HepG2 (cell line): ENCODE measurements around the gene GLDC. TPM values are rescaled to one million over a fixed set of nuclear protein-coding genes. Genes with fewer than 3 reads are reported as not detected.

Source experiments
- ATAC-seq: fragments of 200-7000 bp; cut with Tn5 transposase; 3 replicates; pipeline ENCODE4 v1.9.1; 2020; ENCODE audit warnings: mild to moderate bottlenecking, moderate library complexity
- BruUV-seq: library from RNA; stranded (reverse); fragments of 400-500 nt; replicated peaks from 2 replicates; lab custom pipeline; 2021; lab: Mats Ljungman, UMichigan
- CTCF ChIA-PET: fragments of 300-600 bp; formaldehyde crosslinking; extraction: SDS; loops from one replicate; lab custom pipeline; 2021; ENCODE audit warnings: low total read pairs, inconsistent platforms, low intra/inter-chr PET ratio; lab: Yijun Ruan, JAX
- POLR2A ChIA-PET: fragments of 350-600 bp; sonication (Branson Sonifier 250); formaldehyde crosslinking; loops from one replicate; lab custom pipeline; 2020; ENCODE audit warnings: antibody characterized with exemption, inconsistent platforms; lab: Yijun Ruan, JAX
- DNase-seq: peaks from one replicate; pipeline ENCODE4 v3.0.0-alpha.2; 2015; ENCODE audit warnings: low spot score
- FAIRE-seq: peaks from 3 replicates; lab custom pipeline; 2011; peaks lifted over from hg19 to GRCh38; lab: Jason Lieb, UNC
- H2AFZ ChIP-seq: one replicate; pipeline ENCODE4 v1.6.1; 2011; ENCODE audit warnings: low read length, inconsistent platforms
- H3K27ac ChIP-seq: fragments of 300-600 bp; 3 replicates; pipeline ENCODE4 v1.8.0; 2011; ENCODE audit warnings: mixed run types, mild to moderate bottlenecking, mixed read lengths, low read length, inconsistent platforms; ENCODE audit not compliant: insufficient read depth; ENCODE audit errors: extremely low read length
- H3K27me3 ChIP-seq, 2 experiments: fragments of 200-600 bp in 1 of 2; 2 replicates in 1 of 2; 3 replicates in 1 of 2; pipeline versions ENCODE4 v1.6.0 to v1.8.0; 2011; ENCODE audit warnings: low read length in 2 of 2, mild to moderate bottlenecking in 2 of 2, moderate library complexity in 2 of 2, inconsistent platforms in 1 of 2; ENCODE audit not compliant: insufficient read depth in 2 of 2, control insufficient read depth in 1 of 2
- H3K36me3 ChIP-seq, 2 experiments: fragments of 200-600 bp in 1 of 2; replicated peaks in 1 of 2; 2 replicates in 1 of 2; 3 replicates in 1 of 2; pipeline versions ENCODE4 v1.5.1 to v1.8.0; 2011; ENCODE audit warnings: low read length in 2 of 2, inconsistent platforms in 1 of 2; ENCODE audit not compliant: insufficient read depth in 2 of 2, control insufficient read depth in 1 of 2
- H3K4me1 ChIP-seq: 2 replicates; pipeline ENCODE4 v1.5.1; 2012; ENCODE audit warnings: low read length, inconsistent platforms; ENCODE audit not compliant: insufficient read depth
- H3K4me2 ChIP-seq: 2 replicates; pipeline ENCODE4 v1.6.0; 2011; ENCODE audit warnings: low read depth, low read length, inconsistent platforms
- H3K4me3 ChIP-seq, 3 experiments: fragments of 200-600 bp in 1 of 3; sonication (generic), shearing (Covaris generic) in 1 of 3; replicated peaks in 1 of 3; 2 replicates each; pipeline ENCODE4 v1.5.1; 2011 to 2016; ENCODE audit warnings: low read length in 3 of 3, inconsistent platforms in 2 of 3, low read depth in 2 of 3, mild to moderate bottlenecking in 2 of 3, control low read depth in 1 of 3, mixed read lengths in 1 of 3; ENCODE audit not compliant: insufficient read depth in 1 of 3
- H3K79me2 ChIP-seq: one replicate; pipeline ENCODE4 v1.6.1; 2011; ENCODE audit warnings: low read length, inconsistent platforms; ENCODE audit not compliant: insufficient read depth
- H3K9ac ChIP-seq: 2 replicates; pipeline ENCODE4 v1.6.0; 2011; ENCODE audit warnings: mild to moderate bottlenecking, low read depth, low read length, inconsistent platforms; ENCODE audit not compliant: insufficient read depth
- H3K9me3 ChIP-seq: 2 replicates; pipeline ENCODE4 v1.5.1; 2012; ENCODE audit warnings: mild to moderate bottlenecking, low read length
- H4K20me1 ChIP-seq: 2 replicates; pipeline ENCODE4 v1.6.0; 2011; ENCODE audit warnings: inconsistent platforms, mild to moderate bottlenecking, low read length, moderate library complexity; ENCODE audit not compliant: insufficient read depth
- AHR ChIP-seq: IDR thresholded peaks from 2 replicates; pipeline ENCODE4 v1.6.1; 2018; ENCODE audit warnings: missing genetic modification reagents, missing compliant biosample characterization
- CBX2 ChIP-seq, 2 experiments: fragments of 200-600 bp in 1 of 2; sonication (generic); formaldehyde crosslinking in 1 of 2; IDR thresholded peaks; 2 replicates each; pipeline versions ENCODE4 v1.7.0 to v1.8.1; 2018 to 2022; ENCODE audit warnings: low read depth in 2 of 2, low read length in 1 of 2, mild to moderate bottlenecking in 1 of 2, missing genetic modification reagents in 1 of 2
- CEBPB ChIP-seq: IDR thresholded peaks from 2 replicates; pipeline ENCODE4 v1.6.1; 2011; ENCODE audit warnings: low read depth, low read length, improper control_type of control experiment, borderline replicate concordance
- CEBPG ChIP-seq: IDR thresholded peaks from 2 replicates; pipeline ENCODE4 v1.6.1; 2016
- ETS1 ChIP-seq: sonication (generic); formaldehyde crosslinking; IDR thresholded peaks from 2 replicates; pipeline ENCODE4 v1.4.0; 2020; ENCODE audit warnings: missing genetic modification reagents
- FOXP4 ChIP-seq: sonication (generic); formaldehyde crosslinking; IDR thresholded peaks from 2 replicates; pipeline ENCODE4 v1.4.0; 2020; ENCODE audit warnings: missing genetic modification reagents
- HNF4A ChIP-seq: sonication (generic); formaldehyde crosslinking; IDR thresholded peaks from 2 replicates; pipeline ENCODE4 v1.4.0; 2020; ENCODE audit warnings: missing genetic modification reagents
- NPAS2 ChIP-seq: sonication (generic); formaldehyde crosslinking; IDR thresholded peaks from 2 replicates; pipeline ENCODE4 v1.8.0; 2022; ENCODE audit warnings: mild to moderate bottlenecking, missing genetic modification reagents, borderline replicate concordance
- NR3C1 ChIP-seq: sonication (generic); formaldehyde crosslinking; IDR thresholded peaks from 2 replicates; pipeline ENCODE4 v1.4.0; 2020; ENCODE audit warnings: missing genetic modification reagents
- RFXAP ChIP-seq: sonication (generic); formaldehyde crosslinking; IDR thresholded peaks from 2 replicates; pipeline ENCODE4 v1.4.0; 2020; ENCODE audit warnings: missing genetic modification reagents, borderline replicate concordance
- SALL2 ChIP-seq: sonication (generic); formaldehyde crosslinking; IDR thresholded peaks from 2 replicates; pipeline ENCODE4 v1.8.1; 2023; ENCODE audit warnings: mild to moderate bottlenecking, missing genetic modification reagents, inconsistent platforms
- SOX6 ChIP-seq, 2 experiments: fragments of 450-650 bp in 1 of 2; sonication (generic) in 1 of 2; formaldehyde crosslinking in 1 of 2; IDR thresholded peaks; 2 replicates each; pipeline versions ENCODE4 v1.4.0 to v1.6.1; 2017 to 2020; ENCODE audit warnings: antibody characterized with exemption in 1 of 2, mild to moderate bottlenecking in 1 of 2, missing genetic modification reagents in 1 of 2
- SP140L ChIP-seq: sonication (generic); formaldehyde crosslinking; IDR thresholded peaks from 2 replicates; pipeline ENCODE4 v1.4.0; 2020; ENCODE audit warnings: missing genetic modification reagents, borderline replicate concordance
- TERF1 ChIP-seq: sonication (generic); formaldehyde crosslinking; IDR thresholded peaks from 2 replicates; pipeline ENCODE4 v1.8.0; 2022; ENCODE audit warnings: mild to moderate bottlenecking, missing genetic modification reagents, moderate library complexity
- THAP8 ChIP-seq: sonication (generic); formaldehyde crosslinking; IDR thresholded peaks from 2 replicates; pipeline ENCODE4 v1.5.1; 2020; ENCODE audit warnings: missing genetic modification reagents, mild to moderate bottlenecking, borderline replicate concordance
- ZBTB1 ChIP-seq: sonication (generic); formaldehyde crosslinking; IDR thresholded peaks from 2 replicates; pipeline ENCODE4 v1.4.0; 2020; ENCODE audit warnings: missing genetic modification reagents, borderline replicate concordance
- ZNF124 ChIP-seq: sonication (generic); formaldehyde crosslinking; IDR thresholded peaks from 2 replicates; pipeline ENCODE4 v1.4.0; 2020; ENCODE audit warnings: missing genetic modification reagents
- ZNF331 ChIP-seq: sonication (generic); formaldehyde crosslinking; IDR thresholded peaks from 2 replicates; pipeline ENCODE4 v1.4.0; 2020; ENCODE audit warnings: missing genetic modification reagents
- WGBS: methylation state at CpG from one replicate; pipeline ENCODE4 v1.1.6; 2017; ENCODE audit warnings: low lambda C conversion rate; 5-methylcytosine and 5-hydroxymethylcytosine counted together
- in situ Hi-C: cut with HindIII; loops from 2 replicates; pipeline ENCODE4 v1.10.0; 2017; ENCODE audit warnings: low pct_unique_long_range_greater_than_20kb; ENCODE audit not compliant: extremely low pct_ligation_motif_present
- intact Hi-C: fragments of 100-400 bp; cut with micrococcal nuclease; formaldehyde crosslinking; loops from one replicate; pipeline ENCODE4 v1.10.0; 2022; ENCODE audit not compliant: unreplicated experiment
- polyA plus RNA-seq, 8 experiments: library from polyadenylated mRNA; depleted of rRNA in 3 of 8; stranded (reverse) in 7 of 8; unstranded in 1 of 8; fragments of >200 nt; fragmentation: Illumina TruSeq in 4 of 8; extraction: Trizol in 4 of 8; gene quantifications; 2 replicates each; pipeline versions ENCODE4 v1.2.1 to v1.2.3, GENCODE V29; 2011 to 2016; ENCODE audit warnings: low read depth in 4 of 8, missing spikeins in 1 of 8, mixed read lengths in 1 of 8; ENCODE audit not compliant: insufficient read depth in 1 of 8
- total RNA-seq, 5 experiments: library from RNA; depleted of rRNA; stranded (reverse); fragments of >200 nt; fragmentation: Illumina TruSeq; extraction: Trizol; gene quantifications; 2 replicates each; pipeline ENCODE4 v1.2.3, GENCODE V29; 2016; ENCODE audit warnings: low read depth in 1 of 5
- TF ChIP-seq, protein P1 (sequence below): sonication (generic); formaldehyde crosslinking; IDR thresholded peaks from 2 replicates; pipeline ENCODE4 v1.4.0; 2020; ENCODE audit warnings: mild to moderate bottlenecking, missing genetic modification reagents

GLDC gene
- total and polyA plus RNA-seq, 2 of the 13 experiments (the other 11 are each of a cell fraction or from before 2014, with no cell fraction given): 59.3 to 115 TPM

- H3K9ac ChIP-seq: no peak overlapping the region
- intact Hi-C loops (no loop called here), in situ Hi-C loops (loop anchor here (25.0 kb wide), 1 partner anchor 314 kb away; no protein-coding TSS in a partner anchor)
- no peak overlapping the region for H3K27ac ChIP-seq
- no TSS peak for BruUV-seq
- H3K36me3 ChIP-seq: 0 out of 5 replicates have a peak, but pooled peaks cover 0 to 5% of the 10 kb centered on the region in 2 experiments
- H3K4me1 ChIP-seq: peaks cover 88% of the 10 kb centered on the region
- H3K27me3 ChIP-seq: no peaks in the 10 kb centered on the region
- ChIA-PET POLR2A (interaction anchor here (3.4 kb wide), 1 partner anchor 11 kb away, joined by 14 read pairs; no protein-coding TSS in a partner anchor), CTCF (no interaction called here)
- no peak overlapping the region for H3K4me3 ChIP-seq
- H3K4me2 ChIP-seq: no peak overlapping the region
- no peaks in the 10 kb centered on the region for H4K20me1 ChIP-seq
- FAIRE-seq (no peak), DNase-seq (no peak), ATAC-seq (no peak)
- 86% methylated on average over 6 of the region's 6 CpGs for WGBS
- no peak overlapping the region for H2AFZ ChIP-seq
- peaks cover 2% of the 10 kb centered on the region for H3K79me2 ChIP-seq
- no peaks in the 10 kb centered on the region for H3K9me3 ChIP-seq
- no peak for TF ChIP-seq CEBPG (CRISPR knock-in tag)
- TF ChIP-seq ZNF124 (CRISPR knock-in tag): no peak
- TF ChIP-seq SALL2: no peak
- TF ChIP-seq ETS1 (CRISPR knock-in tag): no peak
- TF ChIP-seq, protein P1, sequence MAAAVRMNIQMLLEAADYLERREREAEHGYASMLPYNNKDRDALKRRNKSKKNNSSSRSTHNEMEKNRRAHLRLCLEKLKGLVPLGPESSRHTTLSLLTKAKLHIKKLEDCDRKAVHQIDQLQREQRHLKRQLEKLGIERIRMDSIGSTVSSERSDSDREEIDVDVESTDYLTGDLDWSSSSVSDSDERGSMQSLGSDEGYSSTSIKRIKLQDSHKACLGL (CRISPR knock-in tag): no peak
- TF ChIP-seq SOX6 (IDR thresholded peaks at IDR 0.05): no peak
- TF ChIP-seq SOX6 (CRISPR knock-in tag; IDR thresholded peaks at IDR 0.05): no peak
- TF ChIP-seq CEBPB: no peak
- no peak for TF ChIP-seq NPAS2
- TF ChIP-seq RFXAP: no peak
- TF ChIP-seq NR3C1: no peak
- TF ChIP-seq AHR: no peak
- TF ChIP-seq ZBTB1 (CRISPR knock-in tag): no peak
- TF ChIP-seq HNF4A (CRISPR knock-in tag): no peak
- no peak for TF ChIP-seq TERF1 (CRISPR knock-in tag)
- TF ChIP-seq CBX2 (IDR thresholded peaks at IDR 0.05; ENCODE audit: low read depth, low read length): no peak
- no peak for TF ChIP-seq CBX2 (CRISPR knock-in tag; IDR thresholded peaks at IDR 0.05; ENCODE audit: low read depth)
- TF ChIP-seq FOXP4: no peak
- no peak for TF ChIP-seq THAP8 (CRISPR knock-in tag)
- no peak for TF ChIP-seq SP140L (CRISPR knock-in tag)
- TF ChIP-seq ZNF331 (CRISPR knock-in tag): no peak
Observed at GRCh38 chr9:6676254-6676921, 30.9 kb upstream of the GLDC start.
